ENCODE results near the gene ARHGAP15.

DNA sequence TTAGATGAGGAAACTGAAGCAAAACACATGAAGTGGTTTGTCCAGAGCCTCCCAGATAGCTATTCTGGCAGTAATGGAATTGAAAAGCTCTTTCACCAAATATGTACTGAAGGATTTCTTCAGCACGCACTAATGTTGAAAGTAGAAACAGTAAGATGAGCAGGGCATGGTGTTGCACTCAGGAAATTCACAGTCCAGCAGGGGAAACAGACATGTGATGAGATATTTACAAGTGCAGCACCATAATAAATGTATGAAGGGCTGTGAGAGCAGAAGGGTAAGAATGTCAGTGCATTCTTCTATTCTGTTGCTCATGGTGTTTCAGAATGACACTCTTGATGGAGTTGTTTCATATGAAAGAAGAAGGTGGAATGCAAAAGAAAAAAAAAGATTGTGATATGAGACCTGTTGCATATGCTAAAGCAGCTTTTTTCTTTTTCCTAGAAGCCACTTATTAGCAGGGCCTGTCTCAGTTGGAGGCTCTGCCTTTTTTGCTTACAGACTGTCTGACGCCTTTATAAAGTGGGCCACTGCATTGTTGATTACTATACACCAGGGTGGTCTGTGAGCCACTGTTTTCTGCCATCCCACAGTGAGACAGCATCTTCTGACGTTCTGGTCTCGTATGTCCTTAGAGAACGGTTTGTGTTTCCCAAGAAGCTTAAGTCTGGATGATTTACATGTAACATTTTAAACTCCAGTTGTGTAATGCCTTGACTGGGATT, 516.9 kb downstream of the ARHGAP15 start:
- TF ChIP-seq ZNF274 (IDR thresholded peaks at IDR 0.05; ENCODE audit: low read depth, low read length) (no peak), POLR2AphosphoS5 (IDR thresholded peaks at IDR 0.05; ENCODE audit: low read depth, low read length) (no peak)
